Muscle of leg (tissue), 11 donors: ENCODE results near the gene SP3. TPM values are rescaled to one million over a fixed set of nuclear protein-coding genes. Genes with fewer than 3 reads are reported as not detected.

Source experiments
- DNase-seq: peaks from one replicate; pipeline ENCODE4 v3.0.0; 2013
- H3K27ac ChIP-seq: one replicate; pipeline ENCODE4 v1.5.1; 2013; ENCODE audit warnings: mild to moderate bottlenecking, low read length, control low read depth
- H3K27me3 ChIP-seq: one replicate; pipeline ENCODE4 v1.6.1; 2013; ENCODE audit warnings: low read length; ENCODE audit not compliant: control insufficient read depth, insufficient read depth
- H3K36me3 ChIP-seq: one replicate; pipeline ENCODE4 v1.6.1; 2013; ENCODE audit warnings: low read length; ENCODE audit not compliant: control insufficient read depth, insufficient read depth
- H3K4me1 ChIP-seq: one replicate; pipeline ENCODE4 v1.6.1; 2013; ENCODE audit warnings: low read length; ENCODE audit not compliant: control insufficient read depth, insufficient read depth
- H3K4me3 ChIP-seq: one replicate; pipeline ENCODE4 v1.5.1; 2013; ENCODE audit warnings: low read length, control low read depth
- H3K9me3 ChIP-seq: replicated peaks from 2 replicates; pipeline ENCODE4 v1.6.1; 2013; ENCODE audit warnings: low read depth, low read length; ENCODE audit not compliant: control insufficient read depth
- WGBS: methylation state at CpG from one replicate; pipeline ENCODE4 v1.1.5; 2013; ENCODE audit warnings: missing lambda C conversion rate; ENCODE audit not compliant: insufficient coverage; 5-methylcytosine and 5-hydroxymethylcytosine counted together
- polyA plus RNA-seq, 8 donors: library from polyadenylated mRNA; unstranded; fragments of 120-200 nt; gene quantifications; one replicate each; pipeline versions ENCODE4 v1.2.1 to v1.2.3, GENCODE V29; 2013; ENCODE audit warnings: inconsistent platforms in 1 of 8, low replicate concordance in 1 of 8; ENCODE audit not compliant: insufficient read length in 8 of 8, insufficient read depth in 1 of 8
- total RNA-seq: library from RNA; stranded (reverse); fragments of 120-200 nt; gene quantifications from one replicate; pipeline ENCODE4 v1.2.4, GENCODE V29; 2013

The SP3 gene
- total and polyA plus RNA-seq, 9 donors, result 52.1 to 109 (median 73.6) TPM

DNA sequence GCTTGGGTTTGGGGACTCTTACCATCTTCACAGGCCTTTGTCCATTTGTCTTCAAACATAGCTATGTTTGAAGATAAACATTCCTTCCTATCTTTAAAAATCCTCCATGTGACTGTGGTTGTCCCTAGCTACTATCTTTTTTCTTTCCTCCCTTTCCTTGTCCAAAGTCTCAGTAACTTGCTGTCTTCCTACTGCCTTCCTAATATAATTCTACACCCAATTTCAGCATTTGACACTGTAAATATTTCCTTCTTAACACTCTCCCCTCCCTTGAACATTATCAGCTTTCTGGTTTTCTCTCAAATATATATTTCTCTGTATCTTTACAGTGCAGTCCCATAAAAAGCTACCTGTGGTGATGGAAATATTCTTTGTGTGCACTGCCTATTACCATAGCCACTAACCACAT is 5.3 kb upstream of the SP3 start:
- Histone ChIP-seq H3K4me3 (no peak overlapping the region), H3K27ac (no peak overlapping the region), H3K4me1 (peaks cover 7% of the 10 kb centered on the region), H3K36me3 (no peaks in the 10 kb centered on the region), H3K9me3 (no peaks in the 10 kb centered on the region), H3K27me3 (no peaks in the 10 kb centered on the region)
- no peak for DNase-seq

DNA sequence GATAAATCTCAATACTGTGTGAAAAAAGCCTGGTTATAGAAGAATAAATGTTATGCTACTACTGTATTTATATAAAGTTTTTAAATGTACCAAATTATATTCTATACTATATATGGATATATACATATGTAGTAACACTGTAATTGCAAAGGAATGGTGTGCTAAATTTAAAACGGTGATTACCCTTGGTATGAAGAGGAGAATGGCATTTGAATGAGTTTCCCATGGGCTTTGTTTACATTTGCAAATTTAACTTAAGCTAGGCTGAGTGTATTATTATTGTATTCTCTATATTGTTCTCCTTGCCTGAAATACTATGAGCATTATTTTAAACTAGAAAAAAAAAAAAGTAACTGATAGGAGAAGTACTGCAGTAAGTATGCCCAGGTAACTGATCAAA is 4.7 kb upstream of the SP3 start:
- no peaks in the 10 kb centered on the region for H3K27me3 ChIP-seq
- no peak for DNase-seq
- WGBS, result no CpG with 5 or more reads among the region's 1 CpG

DNA sequence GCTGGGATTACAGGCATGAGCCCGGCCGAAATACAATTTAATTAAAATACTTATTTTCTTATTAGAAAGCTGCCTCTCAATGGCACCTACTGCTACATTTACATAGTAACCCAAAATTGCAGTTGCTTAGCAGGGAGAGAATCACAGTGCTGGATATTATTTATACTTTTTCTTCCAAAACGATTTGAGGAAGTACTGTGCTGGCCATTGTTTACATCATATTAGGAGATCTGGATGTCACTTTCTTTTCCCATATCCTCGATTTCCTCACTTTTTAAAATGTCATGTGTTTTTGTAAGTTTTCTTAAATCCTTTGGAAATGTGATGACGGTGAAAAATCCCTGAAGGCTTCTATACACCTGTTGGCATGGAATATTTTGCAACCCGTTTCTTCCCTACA is 3.4 kb upstream of the SP3 start:
- no peak overlapping the region for H3K4me3 ChIP-seq
- H3K27me3 ChIP-seq, result no peaks in the 10 kb centered on the region
- no peak for DNase-seq
- H3K27ac ChIP-seq, result no peak overlapping the region
- no peaks in the 10 kb centered on the region for H3K9me3 ChIP-seq
- WGBS, result 43% methylated on average over 1 of the region's 6 CpGs
- no peaks in the 10 kb centered on the region for H3K36me3 ChIP-seq
- H3K4me1 ChIP-seq, result peaks cover 7% of the 10 kb centered on the region

More for the DNA sequence above, 4.7 kb upstream of the SP3 start:
- H3K4me3 ChIP-seq, result no peak overlapping the region
- no peak overlapping the region for H3K27ac ChIP-seq
- H3K9me3 ChIP-seq, result no peaks in the 10 kb centered on the region
- H3K4me1 ChIP-seq, result peaks cover 7% of the 10 kb centered on the region
- H3K36me3 ChIP-seq, result no peaks in the 10 kb centered on the region

DNA sequence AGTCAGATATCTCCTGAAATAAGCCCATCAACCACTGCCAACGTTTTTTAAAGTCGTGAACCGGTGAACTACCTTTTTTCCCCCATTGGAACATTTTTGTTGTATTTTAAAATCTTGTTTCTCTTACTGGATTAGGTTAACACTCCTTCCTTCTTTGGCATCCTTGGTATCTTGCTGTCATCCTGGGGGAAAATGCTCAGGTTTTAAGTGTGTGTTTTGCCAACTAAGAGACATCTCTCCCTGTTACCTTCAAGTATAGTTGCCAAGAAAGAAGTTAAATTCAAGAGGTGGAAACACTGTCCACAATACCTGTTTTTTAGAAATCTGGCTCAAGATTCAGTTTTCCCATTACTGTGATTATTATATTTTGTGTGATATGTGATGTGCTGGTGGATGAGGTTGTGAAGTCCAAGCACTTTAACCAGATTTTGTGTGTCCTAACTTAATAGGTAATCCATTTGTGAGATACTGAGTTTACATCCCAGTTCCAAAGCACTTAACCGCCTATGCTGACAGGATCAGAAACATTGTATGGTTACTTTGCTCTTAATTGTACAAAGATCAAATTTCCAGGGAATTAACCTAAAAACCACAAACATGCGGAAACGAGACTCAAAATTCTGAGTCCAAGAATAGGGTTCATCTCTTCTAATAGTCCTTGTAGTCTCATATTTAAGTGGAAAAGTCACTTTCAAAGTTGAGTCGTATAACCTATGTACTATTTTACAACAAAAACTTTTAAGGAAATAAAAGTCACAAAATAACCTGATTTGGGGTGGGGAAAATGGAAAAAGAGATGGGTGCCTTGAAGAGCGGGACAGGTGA is 1.3 kb upstream of the SP3 start:
- H3K9me3 ChIP-seq, result no peaks in the 10 kb centered on the region
- H3K36me3 ChIP-seq, result no peaks in the 10 kb centered on the region
- H3K27me3 ChIP-seq, result no peaks in the 10 kb centered on the region
- peak overlapping the region; percentile 99 for H3K27ac ChIP-seq
- peaks cover 7% of the 10 kb centered on the region for H3K4me1 ChIP-seq
- H3K4me3 ChIP-seq, result peak overlapping the region; percentile 95
- no peak for DNase-seq
- 50% methylated on average over 2 of the region's 8 CpGs for WGBS

DNA sequence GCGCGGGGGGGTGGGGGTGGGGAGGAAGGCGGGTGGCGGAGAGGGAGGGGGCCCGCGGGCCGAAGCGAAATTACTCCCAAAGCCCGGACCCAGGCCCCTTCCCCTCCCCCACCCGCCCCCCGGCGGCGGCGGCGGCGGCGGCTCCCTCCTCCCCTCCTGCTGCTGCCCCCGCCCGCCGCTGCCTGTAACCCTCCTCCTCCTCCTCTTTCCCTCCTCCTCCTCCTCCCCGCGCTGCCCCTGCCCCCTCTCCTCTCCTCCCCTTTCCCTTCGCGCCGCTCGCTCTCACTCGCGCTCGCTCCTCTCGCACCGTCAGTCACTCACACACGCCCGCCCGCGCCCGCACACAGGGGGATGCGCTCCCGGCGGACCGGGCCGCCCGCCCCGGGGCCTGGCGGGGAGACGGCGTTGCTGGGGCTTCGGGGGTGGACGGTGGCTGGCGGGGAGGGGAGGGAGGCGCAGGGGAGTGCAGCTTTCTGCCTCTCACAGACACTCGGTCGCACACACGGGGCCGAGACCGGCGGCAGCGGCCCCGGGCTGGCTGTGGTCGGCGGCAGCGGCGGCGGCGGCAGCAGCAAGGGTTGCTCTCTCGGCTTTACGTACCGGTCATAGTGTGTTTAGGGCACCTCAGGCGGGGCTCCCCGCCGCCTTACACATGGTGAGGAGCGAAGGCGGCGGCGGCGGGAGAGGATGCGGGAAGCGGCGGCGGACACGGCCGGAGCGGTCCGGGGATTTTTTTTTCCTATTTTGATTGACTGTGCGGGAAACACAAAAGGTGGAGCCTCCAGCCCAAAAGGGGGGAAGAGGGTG is 405 bp downstream of the SP3 start:
- Histone ChIP-seq H3K4me3 (peak overlapping the region; percentile 95), H3K4me1 (peaks cover 7% of the 10 kb centered on the region), H3K36me3 (peaks cover 4% of the 10 kb centered on the region), H3K27ac (peak overlapping the region; percentile 99), H3K9me3 (peaks cover 6% of the 10 kb centered on the region), H3K27me3 (no peaks in the 10 kb centered on the region)
- peak; percentile 95 for DNase-seq
- under 1% methylated on average over 55 of the region's 84 CpGs for WGBS

DNA sequence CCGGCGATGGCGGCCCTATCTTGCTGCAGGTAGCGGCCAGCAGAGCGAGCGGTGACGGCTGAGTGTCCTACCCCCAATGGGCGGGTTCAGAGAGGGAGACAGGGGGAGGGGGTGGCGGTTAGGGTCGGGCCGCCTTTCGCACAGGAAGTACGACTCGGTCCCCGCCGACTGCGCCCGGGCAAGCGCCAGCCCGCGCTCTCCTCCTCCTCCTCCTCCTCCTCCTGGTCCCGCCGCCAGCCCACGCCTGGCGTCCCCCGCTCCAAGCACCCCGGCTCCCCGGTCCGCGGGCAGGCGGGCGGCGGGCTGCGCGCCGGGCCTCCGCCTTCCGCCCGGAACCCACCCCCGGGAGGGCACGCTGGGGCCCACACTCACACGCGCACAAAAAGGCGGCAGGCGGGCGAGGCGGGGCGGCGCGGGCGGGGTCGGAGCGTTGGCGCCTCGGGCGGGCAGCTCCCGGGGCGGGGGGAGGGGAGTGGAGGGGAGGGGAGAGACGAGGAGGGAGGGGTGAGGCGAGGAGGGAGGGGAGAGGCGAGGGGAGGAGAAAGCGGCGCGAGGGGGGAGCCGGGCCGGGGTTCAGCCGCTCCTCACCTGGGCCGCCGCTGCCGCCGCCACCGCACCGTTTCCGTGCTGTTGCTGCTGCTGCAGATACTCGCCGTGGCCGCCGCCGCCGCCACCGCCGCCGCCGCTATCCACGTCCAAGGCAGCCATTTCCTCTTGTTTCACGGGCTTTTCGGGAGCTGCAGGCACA is 1.2 kb downstream of the SP3 start:
- WGBS, result 0% methylated on average over 32 of the region's 87 CpGs
- Histone ChIP-seq H3K9me3 (peaks cover 6% of the 10 kb centered on the region), H3K4me3 (peak overlapping the region; percentile 95), H3K27me3 (no peaks in the 10 kb centered on the region), H3K36me3 (peaks cover 4% of the 10 kb centered on the region), H3K27ac (peak overlapping the region; percentile 99), H3K4me1 (peaks cover 7% of the 10 kb centered on the region)
- peak; percentile 94 for DNase-seq

DNA sequence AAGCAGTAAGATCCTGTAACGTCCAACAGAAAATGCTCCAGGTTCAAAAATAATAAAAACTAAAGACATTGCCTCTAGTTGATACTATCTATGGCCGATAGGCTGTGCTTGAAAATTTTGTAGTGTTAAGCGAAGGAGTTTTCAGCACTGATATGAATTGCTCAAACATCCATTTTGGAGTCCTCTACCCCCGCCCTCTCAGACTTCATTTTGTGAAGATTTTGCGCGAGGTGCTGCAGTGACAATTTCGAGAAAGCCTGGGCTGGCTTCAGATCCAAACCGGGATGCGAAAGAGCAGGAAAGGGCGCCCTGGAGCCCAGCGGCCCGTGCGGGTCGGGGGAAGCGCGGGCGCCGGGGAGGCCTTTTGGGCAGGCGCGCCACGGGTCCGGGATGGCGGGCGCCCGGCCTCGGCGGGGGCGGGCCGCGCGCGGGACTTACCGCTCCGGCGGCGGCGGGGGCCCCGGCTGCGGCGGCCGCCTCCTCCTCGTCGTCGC is 1.8 kb downstream of the SP3 start:
- H3K27ac ChIP-seq, result peak overlapping the region; percentile 99

DNA sequence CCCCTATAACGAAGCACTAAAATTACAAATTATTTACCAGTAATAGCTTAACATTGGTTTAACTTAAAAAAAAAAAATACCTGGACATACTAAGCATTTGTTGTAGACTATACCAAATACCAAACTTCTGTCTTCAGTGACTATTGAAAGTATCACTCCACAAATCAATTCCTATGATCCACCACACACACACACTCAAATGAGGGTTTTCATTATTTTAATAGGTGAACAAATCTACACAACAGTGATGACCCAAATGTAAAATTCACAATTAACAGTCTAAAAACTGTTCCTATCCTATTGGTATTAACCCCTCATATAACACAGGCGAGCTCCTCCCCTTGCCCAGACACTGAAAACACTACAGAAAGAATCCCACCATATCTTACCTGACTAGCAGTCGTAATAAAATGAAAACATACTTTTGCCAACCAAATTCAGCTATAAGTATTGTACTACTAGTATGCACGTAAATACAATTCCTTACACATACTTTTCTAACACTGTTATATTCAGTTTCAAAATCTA is 2.5 kb downstream of the SP3 start:
- DNase-seq, result no peak
- H3K4me3 ChIP-seq, result peak overlapping the region; percentile 66
- whole genome bisulfite sequencing, result no CpG with 5 or more reads among the region's 4 CpGs
- H3K27me3 ChIP-seq, result no peaks in the 10 kb centered on the region
- H3K27ac ChIP-seq, result peak overlapping the region; percentile 99
- H3K9me3 ChIP-seq, result peaks cover 6% of the 10 kb centered on the region
- H3K4me1 ChIP-seq, result peaks cover 7% of the 10 kb centered on the region
- peaks cover 4% of the 10 kb centered on the region for H3K36me3 ChIP-seq

More for the DNA sequence above, 1.8 kb downstream of the SP3 start:
- peaks cover 6% of the 10 kb centered on the region for H3K9me3 ChIP-seq
- no peaks in the 10 kb centered on the region for H3K27me3 ChIP-seq
- peak; percentile 93 for DNase-seq
- peaks cover 7% of the 10 kb centered on the region for H3K4me1 ChIP-seq
- under 1% methylated on average over 41 of the region's 44 CpGs for WGBS
- peaks cover 4% of the 10 kb centered on the region for H3K36me3 ChIP-seq
- peak overlapping the region; percentile 66 for H3K4me3 ChIP-seq

DNA sequence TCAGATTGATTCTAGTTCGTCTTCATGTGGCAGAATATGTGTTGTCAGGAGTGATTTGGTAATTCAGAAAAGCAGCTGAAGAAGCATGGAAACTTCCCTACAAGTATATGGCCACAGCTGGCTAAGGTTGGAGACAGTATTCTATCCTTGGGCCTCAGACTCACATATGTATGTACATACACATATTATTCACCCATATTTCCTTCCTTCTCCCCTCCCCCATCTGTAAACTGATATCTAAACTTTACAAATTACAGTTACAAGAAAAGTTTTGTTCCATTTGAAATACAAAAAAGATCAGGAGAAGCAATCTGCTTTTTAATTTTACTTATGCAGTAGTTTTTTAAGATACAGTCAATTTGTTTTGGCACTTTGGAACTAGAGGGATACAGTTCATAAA is 3.1 kb downstream of the SP3 start:
- Histone ChIP-seq H3K36me3 (peaks cover 4% of the 10 kb centered on the region), H3K4me1 (peaks cover 4% of the 10 kb centered on the region), H3K4me3 (peak overlapping the region; percentile 66), H3K27me3 (no peaks in the 10 kb centered on the region), H3K9me3 (peaks cover 6% of the 10 kb centered on the region), H3K27ac (peak overlapping the region; percentile 99)
- WGBS, result no CpG with 5 or more reads among the region's 1 CpG
- DNase-seq, result peak; percentile 32
